HepG2 (cell line): ENCODE results near the gene GART. TPM values are rescaled to one million over a fixed set of nuclear protein-coding genes. Genes with fewer than 3 reads are reported as not detected.

Experiments
- ARNT ChIP-seq: fragments of 450-650 bp; IDR thresholded peaks from 2 replicates; pipeline ENCODE4 v1.6.1; 2017
- ASH2L ChIP-seq: fragments of 300-600, 200-600 bp; sonication (generic); IDR thresholded peaks from 2 replicates; pipeline ENCODE4 v1.7.0; 2017; ENCODE audit warnings: low read depth, mild to moderate bottlenecking, moderate library complexity, mixed read lengths, low read length; ENCODE audit not compliant: insufficient read length
- JUNB ChIP-seq: sonication (generic); formaldehyde crosslinking; IDR thresholded peaks from 2 replicates; pipeline ENCODE4 v1.8.0; 2022; ENCODE audit warnings: missing genetic modification reagents, mild to moderate bottlenecking, borderline replicate concordance
- NCOR1 ChIP-seq: fragments of 200-600 bp; sonication (generic); IDR thresholded peaks from 2 replicates; pipeline ENCODE4 v1.7.0; 2017; ENCODE audit warnings: antibody characterized with exemption, low read length, borderline replicate concordance
- NFKBIZ ChIP-seq: IDR thresholded peaks from 2 replicates; pipeline ENCODE4 v1.6.1; 2018; ENCODE audit warnings: missing genetic modification reagents, missing compliant biosample characterization
- POLR2AphosphoS5 ChIP-seq: IDR thresholded peaks from 2 replicates; pipeline ENCODE4 v1.6.1; 2012; ENCODE audit warnings: low read depth, low read length
- PRMT3 ChIP-seq: sonication (generic); formaldehyde crosslinking; IDR thresholded peaks from 2 replicates; pipeline ENCODE4 v1.8.1; 2022; ENCODE audit warnings: low read depth, mild to moderate bottlenecking, moderate library complexity, missing genetic modification reagents, borderline replicate concordance
- ZNF20 ChIP-seq: sonication (generic); formaldehyde crosslinking; IDR thresholded peaks from 2 replicates; pipeline ENCODE4 v1.4.0; 2020; ENCODE audit warnings: mild to moderate bottlenecking, moderate library complexity, missing genetic modification reagents
- ZNF225 ChIP-seq: sonication (generic); formaldehyde crosslinking; IDR thresholded peaks from 2 replicates; pipeline ENCODE4 v1.4.0; 2020; ENCODE audit warnings: mild to moderate bottlenecking, missing genetic modification reagents
- polyA plus RNA-seq, 8 experiments: library from polyadenylated mRNA; depleted of rRNA in 3 of 8; stranded (reverse) in 7 of 8; unstranded in 1 of 8; fragments of >200 nt; fragmentation: Illumina TruSeq in 4 of 8; extraction: Trizol in 4 of 8; gene quantifications; 2 replicates each; pipeline versions ENCODE4 v1.2.1 to v1.2.3, GENCODE V29; 2011 to 2016; ENCODE audit warnings: low read depth in 4 of 8, missing spikeins in 1 of 8, mixed read lengths in 1 of 8; ENCODE audit not compliant: insufficient read depth in 1 of 8
- total RNA-seq, 5 experiments: library from RNA; depleted of rRNA; stranded (reverse); fragments of >200 nt; fragmentation: Illumina TruSeq; extraction: Trizol; gene quantifications; 2 replicates each; pipeline ENCODE4 v1.2.3, GENCODE V29; 2016; ENCODE audit warnings: low read depth in 1 of 5
- TF ChIP-seq, protein P1 (sequence below): sonication (generic); formaldehyde crosslinking; IDR thresholded peaks from 2 replicates; pipeline ENCODE4 v1.9.0; 2022; ENCODE audit warnings: low read depth, missing genetic modification reagents
- TF ChIP-seq, protein P2 (sequence below): sonication (generic); formaldehyde crosslinking; IDR thresholded peaks from 2 replicates; pipeline ENCODE4 v1.5.1; 2020; ENCODE audit warnings: mild to moderate bottlenecking, missing genetic modification reagents, borderline replicate concordance
- TF ChIP-seq, protein P3 (sequence below): sonication (generic); formaldehyde crosslinking; IDR thresholded peaks from 2 replicates; pipeline ENCODE4 v1.4.0; 2020; ENCODE audit warnings: missing genetic modification reagents, borderline replicate concordance
- TF ChIP-seq, protein P4 (sequence below): sonication (generic); formaldehyde crosslinking; conservative IDR thresholded peaks from 2 replicates; pipeline ENCODE4 v1.8.0; 2022; ENCODE audit warnings: mild to moderate bottlenecking, moderate library complexity, missing genetic modification reagents

GART gene
- total and polyA plus RNA-seq, 2 of the 13 experiments (the other 11 are each of a cell fraction or from before 2014, with no cell fraction given) = 17.9 to 109 TPM

DNA sequence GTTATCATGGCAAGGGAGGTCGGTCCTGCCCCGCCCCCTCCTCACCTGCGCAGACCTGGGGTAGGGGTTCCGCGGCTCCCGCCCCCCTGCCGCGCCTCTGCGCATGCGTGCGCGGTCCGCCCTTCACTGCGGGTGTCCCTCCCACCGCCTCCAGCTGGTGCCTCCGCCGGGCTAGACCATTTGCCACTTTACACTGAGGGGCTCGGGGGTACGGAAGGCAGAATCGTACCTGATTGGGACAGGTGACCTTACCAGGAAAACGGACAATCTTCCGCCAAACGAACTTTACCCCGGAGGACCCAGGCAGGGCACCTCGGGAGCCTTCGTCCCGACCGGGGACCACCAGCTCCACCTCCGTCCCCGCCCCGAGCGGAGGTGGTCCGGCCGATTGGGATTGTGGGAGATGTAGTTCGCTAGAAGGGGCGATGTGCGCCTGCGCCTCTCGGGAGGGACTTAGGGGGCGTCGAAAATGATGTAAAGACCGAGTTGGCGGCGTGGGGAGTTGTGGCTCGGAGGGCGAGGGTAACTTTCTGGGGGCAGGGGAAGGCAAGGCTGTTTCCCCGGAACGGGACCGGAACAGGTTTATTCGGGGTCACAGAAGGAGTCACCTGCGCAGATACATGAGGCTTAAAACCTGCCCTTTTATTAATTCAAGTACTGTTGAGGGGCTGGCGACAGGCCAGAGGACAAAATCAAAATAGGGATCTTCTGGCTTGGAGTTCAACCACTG lies 50.4 kb downstream of the GART start, which contains the start of gene DNAJC28 (continued):
- TF ChIP-seq, protein P1, sequence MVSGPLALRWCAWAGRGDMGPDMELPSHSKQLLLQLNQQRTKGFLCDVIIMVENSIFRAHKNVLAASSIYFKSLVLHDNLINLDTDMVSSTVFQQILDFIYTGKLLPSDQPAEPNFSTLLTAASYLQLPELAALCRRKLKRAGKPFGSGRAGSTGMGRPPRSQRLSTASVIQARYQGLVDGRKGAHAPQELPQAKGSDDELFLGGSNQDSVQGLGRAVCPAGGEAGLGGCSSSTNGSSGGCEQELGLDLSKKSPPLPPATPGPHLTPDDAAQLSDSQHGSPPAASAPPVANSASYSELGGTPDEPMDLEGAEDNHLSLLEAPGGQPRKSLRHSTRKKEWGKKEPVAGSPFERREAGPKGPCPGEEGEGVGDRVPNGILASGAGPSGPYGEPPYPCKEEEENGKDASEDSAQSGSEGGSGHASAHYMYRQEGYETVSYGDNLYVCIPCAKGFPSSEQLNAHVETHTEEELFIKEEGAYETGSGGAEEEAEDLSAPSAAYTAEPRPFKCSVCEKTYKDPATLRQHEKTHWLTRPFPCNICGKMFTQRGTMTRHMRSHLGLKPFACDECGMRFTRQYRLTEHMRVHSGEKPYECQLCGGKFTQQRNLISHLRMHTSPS = no peak
- TF ChIP-seq ZNF225 (CRISPR knock-in tag) (peak; percentile 50; the same call in 1 of the 2 replicates), JUNB (CRISPR knock-in tag) (no peak), ZNF20 (no peak), NCOR1 (no peak), POLR2AphosphoS5 (peak; percentile 93), ASH2L (peak; percentile 84), PRMT3 (CRISPR knock-in tag) (no peak), ARNT (no peak), NFKBIZ (CRISPR knock-in tag) (no peak)
- TF ChIP-seq, protein P2, sequence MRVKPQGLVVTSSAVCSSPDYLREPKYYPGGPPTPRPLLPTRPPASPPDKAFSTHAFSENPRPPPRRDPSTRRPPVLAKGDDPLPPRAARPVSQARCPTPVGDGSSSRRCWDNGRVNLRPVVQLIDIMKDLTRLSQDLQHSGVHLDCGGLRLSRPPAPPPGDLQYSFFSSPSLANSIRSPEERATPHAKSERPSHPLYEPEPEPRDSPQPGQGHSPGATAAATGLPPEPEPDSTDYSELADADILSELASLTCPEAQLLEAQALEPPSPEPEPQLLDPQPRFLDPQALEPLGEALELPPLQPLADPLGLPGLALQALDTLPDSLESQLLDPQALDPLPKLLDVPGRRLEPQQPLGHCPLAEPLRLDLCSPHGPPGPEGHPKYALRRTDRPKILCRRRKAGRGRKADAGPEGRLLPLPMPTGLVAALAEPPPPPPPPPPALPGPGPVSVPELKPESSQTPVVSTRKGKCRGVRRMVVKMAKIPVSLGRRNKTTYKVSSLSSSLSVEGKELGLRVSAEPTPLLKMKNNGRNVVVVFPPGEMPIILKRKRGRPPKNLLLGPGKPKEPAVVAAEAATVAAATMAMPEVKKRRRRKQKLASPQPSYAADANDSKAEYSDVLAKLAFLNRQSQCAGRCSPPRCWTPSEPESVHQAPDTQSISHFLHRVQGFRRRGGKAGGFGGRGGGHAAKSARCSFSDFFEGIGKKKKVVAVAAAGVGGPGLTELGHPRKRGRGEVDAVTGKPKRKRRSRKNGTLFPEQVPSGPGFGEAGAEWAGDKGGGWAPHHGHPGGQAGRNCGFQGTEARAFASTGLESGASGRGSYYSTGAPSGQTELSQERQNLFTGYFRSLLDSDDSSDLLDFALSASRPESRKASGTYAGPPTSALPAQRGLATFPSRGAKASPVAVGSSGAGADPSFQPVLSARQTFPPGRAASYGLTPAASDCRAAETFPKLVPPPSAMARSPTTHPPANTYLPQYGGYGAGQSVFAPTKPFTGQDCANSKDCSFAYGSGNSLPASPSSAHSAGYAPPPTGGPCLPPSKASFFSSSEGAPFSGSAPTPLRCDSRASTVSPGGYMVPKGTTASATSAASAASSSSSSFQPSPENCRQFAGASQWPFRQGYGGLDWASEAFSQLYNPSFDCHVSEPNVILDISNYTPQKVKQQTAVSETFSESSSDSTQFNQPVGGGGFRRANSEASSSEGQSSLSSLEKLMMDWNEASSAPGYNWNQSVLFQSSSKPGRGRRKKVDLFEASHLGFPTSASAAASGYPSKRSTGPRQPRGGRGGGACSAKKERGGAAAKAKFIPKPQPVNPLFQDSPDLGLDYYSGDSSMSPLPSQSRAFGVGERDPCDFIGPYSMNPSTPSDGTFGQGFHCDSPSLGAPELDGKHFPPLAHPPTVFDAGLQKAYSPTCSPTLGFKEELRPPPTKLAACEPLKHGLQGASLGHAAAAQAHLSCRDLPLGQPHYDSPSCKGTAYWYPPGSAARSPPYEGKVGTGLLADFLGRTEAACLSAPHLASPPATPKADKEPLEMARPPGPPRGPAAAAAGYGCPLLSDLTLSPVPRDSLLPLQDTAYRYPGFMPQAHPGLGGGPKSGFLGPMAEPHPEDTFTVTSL (CRISPR knock-in tag) = 0 out of 2 replicates have a peak, but pooled peaks have one; percentile 33
- TF ChIP-seq, protein P3, sequence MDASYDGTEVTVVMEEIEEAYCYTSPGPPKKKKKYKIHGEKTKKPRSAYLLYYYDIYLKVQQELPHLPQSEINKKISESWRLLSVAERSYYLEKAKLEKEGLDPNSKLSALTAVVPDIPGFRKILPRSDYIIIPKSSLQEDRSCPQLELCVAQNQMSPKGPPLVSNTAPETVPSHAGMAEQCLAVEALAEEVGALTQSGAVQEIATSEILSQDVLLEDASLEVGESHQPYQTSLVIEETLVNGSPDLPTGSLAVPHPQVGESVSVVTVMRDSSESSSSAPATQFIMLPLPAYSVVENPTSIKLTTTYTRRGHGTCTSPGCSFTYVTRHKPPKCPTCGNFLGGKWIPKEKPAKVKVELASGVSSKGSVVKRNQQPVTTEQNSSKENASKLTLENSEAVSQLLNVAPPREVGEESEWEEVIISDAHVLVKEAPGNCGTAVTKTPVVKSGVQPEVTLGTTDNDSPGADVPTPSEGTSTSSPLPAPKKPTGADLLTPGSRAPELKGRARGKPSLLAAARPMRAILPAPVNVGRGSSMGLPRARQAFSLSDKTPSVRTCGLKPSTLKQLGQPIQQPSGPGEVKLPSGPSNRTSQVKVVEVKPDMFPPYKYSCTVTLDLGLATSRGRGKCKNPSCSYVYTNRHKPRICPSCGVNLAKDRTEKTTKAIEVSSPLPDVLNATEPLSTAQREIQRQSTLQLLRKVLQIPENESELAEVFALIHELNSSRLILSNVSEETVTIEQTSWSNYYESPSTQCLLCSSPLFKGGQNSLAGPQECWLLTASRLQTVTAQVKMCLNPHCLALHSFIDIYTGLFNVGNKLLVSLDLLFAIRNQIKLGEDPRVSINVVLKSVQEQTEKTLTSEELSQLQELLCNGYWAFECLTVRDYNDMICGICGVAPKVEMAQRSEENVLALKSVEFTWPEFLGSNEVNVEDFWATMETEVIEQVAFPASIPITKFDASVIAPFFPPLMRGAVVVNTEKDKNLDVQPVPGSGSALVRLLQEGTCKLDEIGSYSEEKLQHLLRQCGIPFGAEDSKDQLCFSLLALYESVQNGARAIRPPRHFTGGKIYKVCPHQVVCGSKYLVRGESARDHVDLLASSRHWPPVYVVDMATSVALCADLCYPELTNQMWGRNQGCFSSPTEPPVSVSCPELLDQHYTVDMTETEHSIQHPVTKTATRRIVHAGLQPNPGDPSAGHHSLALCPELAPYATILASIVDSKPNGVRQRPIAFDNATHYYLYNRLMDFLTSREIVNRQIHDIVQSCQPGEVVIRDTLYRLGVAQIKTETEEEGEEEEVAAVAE (CRISPR knock-in tag) = peak; percentile 27; the same call in 1 of the 2 replicates
- TF ChIP-seq, protein P4, sequence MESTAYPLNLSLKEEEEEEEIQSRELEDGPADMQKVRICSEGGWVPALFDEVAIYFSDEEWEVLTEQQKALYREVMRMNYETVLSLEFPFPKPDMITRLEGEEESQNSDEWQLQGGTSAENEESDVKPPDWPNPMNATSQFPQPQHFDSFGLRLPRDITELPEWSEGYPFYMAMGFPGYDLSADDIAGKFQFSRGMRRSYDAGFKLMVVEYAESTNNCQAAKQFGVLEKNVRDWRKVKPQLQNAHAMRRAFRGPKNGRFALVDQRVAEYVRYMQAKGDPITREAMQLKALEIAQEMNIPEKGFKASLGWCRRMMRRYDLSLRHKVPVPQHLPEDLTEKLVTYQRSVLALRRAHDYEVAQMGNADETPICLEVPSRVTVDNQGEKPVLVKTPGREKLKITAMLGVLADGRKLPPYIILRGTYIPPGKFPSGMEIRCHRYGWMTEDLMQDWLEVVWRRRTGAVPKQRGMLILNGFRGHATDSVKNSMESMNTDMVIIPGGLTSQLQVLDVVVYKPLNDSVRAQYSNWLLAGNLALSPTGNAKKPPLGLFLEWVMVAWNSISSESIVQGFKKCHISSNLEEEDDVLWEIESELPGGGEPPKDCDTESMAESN (CRISPR knock-in tag) = no peak; the same call in 1 of the 2 replicates
